ENCODE results near the gene OR6S1. TPM values are rescaled to one million over a fixed set of nuclear protein-coding genes. Genes with fewer than 3 reads are reported as not detected.
"Not testable (repeated sequence)": the region's sequence is repeated elsewhere in the genome, so short reads cannot be mapped to it uniquely, and the experiment has no call there.

The OR6S1 gene
- total RNA-seq, 2 donors from 2014 or later = not detected

- 78 to 82% methylated on average over 4 of the region's 4 CpGs for WGBS, 2 donors
- Histone ChIP-seq H3K36me3 (replicated peaks in 1 of 2; ENCODE audit: insufficient read depth in 1 of 2, low read depth in 2 of 2) (no peaks in the 10 kb centered on the region), H3K9me3 (no peaks in the 10 kb centered on the region), H3K27ac (no peak overlapping the region), H3K4me3 (no peak overlapping the region), H3K27me3 (peaks cover 0 to 31% of the 10 kb centered on the region in 2 donors), H3K4me1 (peaks cover 6% of the 10 kb centered on the region)
- DNase-seq (no peak), ATAC-seq (no peak)
- TF ChIP-seq CTCF (IDR thresholded peaks at IDR 0.05) (no peak), POLR2A (IDR thresholded peaks at IDR 0.05) (no peak)
- intact Hi-C loops (cut with DNase I) = no loop called here
These were observed 14.4 kb upstream of the OR6S1 start for GRCh38 chr14:20655851-20656250.

- H3K9me3 ChIP-seq = no peaks in the 10 kb centered on the region
- intact Hi-C loops (cut with DNase I) = no loop called here
- no peaks in the 10 kb centered on the region for H3K36me3 ChIP-seq (replicated peaks in 1 of 2; ENCODE audit: insufficient read depth in 1 of 2, low read depth in 2 of 2)
- 1 to 4% methylated on average over 33 to 39 of the region's 39 CpGs for WGBS, 2 donors
- DNase-seq (peak in 3 of 4 donors; percentile 20 to 29 (median 27)), ATAC-seq (no peak)
- H3K4me3 ChIP-seq = no peak overlapping the region
- H3K27ac ChIP-seq = no peak overlapping the region
- TF ChIP-seq CTCF (IDR thresholded peaks at IDR 0.05) = no peak
- no peak for TF ChIP-seq POLR2A (IDR thresholded peaks at IDR 0.05)
- H3K4me1 ChIP-seq = peaks cover 6% of the 10 kb centered on the region
- H3K27me3 ChIP-seq = peaks cover 0 to 31% of the 10 kb centered on the region in 2 donors
These were observed 11.8 kb upstream of the OR6S1 start for GRCh38 chr14:20652996-20653975.

- Histone ChIP-seq H3K27me3 (no peaks in the 10 kb centered on the region), H3K4me3 (no peak overlapping the region), H3K36me3 (replicated peaks in 1 of 2; ENCODE audit: insufficient read depth in 1 of 2, low read depth in 2 of 2) (no peaks in the 10 kb centered on the region)
These were observed 4.0 kb upstream of the OR6S1 start for GRCh38 chr14:20645481-20645880.

GRCh38 chr14:20644520-20644919, 3.0 kb upstream of the OR6S1 start:
- Histone ChIP-seq H3K27me3 (no peaks in the 10 kb centered on the region), H3K9me3 (no peaks in the 10 kb centered on the region), H3K27ac (no peak overlapping the region), H3K36me3 (replicated peaks in 1 of 2; ENCODE audit: insufficient read depth in 1 of 2, low read depth in 2 of 2) (no peaks in the 10 kb centered on the region), H3K4me3 (no peak overlapping the region), H3K4me1 (no peaks in the 10 kb centered on the region)
- DNase-seq (no peak), ATAC-seq (no peak)
- WGBS, 2 donors = 88 to 100% methylated on average over 2 of the region's 2 CpGs
- intact Hi-C loops (cut with DNase I) = no loop called here
- no peak for TF ChIP-seq CTCF (IDR thresholded peaks at IDR 0.05)
- no peak for TF ChIP-seq POLR2A (IDR thresholded peaks at IDR 0.05)

More at GRCh38 chr14:20645481-20645880, 4.0 kb upstream of the OR6S1 start:
- Histone ChIP-seq H3K4me1 (no peaks in the 10 kb centered on the region), H3K27ac (no peak overlapping the region), H3K9me3 (no peaks in the 10 kb centered on the region)
- TF ChIP-seq CTCF (IDR thresholded peaks at IDR 0.05) = no peak
- TF ChIP-seq POLR2A (IDR thresholded peaks at IDR 0.05) = no peak
- ATAC-seq (no peak), DNase-seq (no peak)
- intact Hi-C loops (cut with DNase I) = no loop called here
- whole genome bisulfite sequencing, 2 donors = 86 to 91% methylated on average over 1 of the region's 1 CpG

- H3K4me1 ChIP-seq; H3K27me3 ChIP-seq; H3K36me3 ChIP-seq (replicated peaks in 1 of 2; ENCODE audit: insufficient read depth in 1 of 2, low read depth in 2 of 2); H3K9me3 ChIP-seq; H3K27ac ChIP-seq; ATAC-seq; DNase-seq; H3K4me3 ChIP-seq; intact Hi-C loops (cut with DNase I): not testable (repeated sequence)
- WGBS, 2 donors = 28 to 33% methylated on average over 3 of the region's 3 CpGs
These were observed 1.3 kb upstream of the OR6S1 start for GRCh38 chr14:20642755-20643154.

Measured in body of pancreas (tissue), 4 donors.